GM19455 (cell line): ENCODE measurements around the gene EPX.

Source experiments
- ATAC-seq: cut with Tn5 transposase; IDR thresholded peaks from one replicate; pipeline ENCODE4 v1.9.1; 2021; ENCODE audit not compliant: unreplicated experiment

EPX gene

GRCh38 chr17:58250344-58251011 is 58.0 kb downstream of the EPX start:
- no peak for ATAC-seq

GRCh38 chr17:58252141-58252540 is 59.6 kb downstream of the EPX start:
- ATAC-seq = no peak

GRCh38 chr17:58253082-58253481 is 60.6 kb downstream of the EPX start:
- no peak for ATAC-seq
